ENCODE measurements around the gene MFSD6.
"Not testable (repeated sequence)": the region's sequence is repeated elsewhere in the genome, so short reads cannot be mapped to it uniquely, and the experiment has no call there.

Gene MFSD6

DNA sequence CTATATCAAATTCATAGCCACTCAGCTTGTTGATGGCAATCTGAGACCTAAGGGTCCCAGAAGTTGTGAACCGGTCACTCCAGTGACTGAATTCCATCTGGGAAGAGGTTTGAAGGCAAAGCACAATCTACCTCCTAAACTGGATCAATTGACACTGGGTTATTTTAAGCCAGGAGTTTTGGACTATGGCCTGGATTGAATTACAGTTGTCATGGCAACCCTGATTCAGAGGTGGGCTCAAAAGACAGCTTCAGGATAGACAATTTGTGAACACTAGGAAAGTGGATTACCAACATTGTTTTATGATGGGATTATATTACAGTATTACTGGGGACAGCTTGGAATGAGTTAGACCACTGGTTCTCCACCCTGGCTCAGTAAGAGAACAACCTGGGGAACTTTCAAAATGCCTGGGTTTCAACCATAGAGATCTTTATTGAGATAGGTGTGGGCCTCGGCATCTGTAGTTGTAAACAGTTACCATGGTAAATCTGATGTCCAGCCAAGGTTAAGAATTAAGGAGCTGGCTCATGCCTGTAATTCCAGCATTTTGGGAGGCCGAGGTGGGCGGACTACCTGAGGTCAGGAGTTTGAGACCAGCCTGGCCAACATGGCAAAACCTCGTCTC is 58.8 kb downstream of the MFSD6 start:
- DNase-seq (ENCODE audit: low read depth): no peak

DNA sequence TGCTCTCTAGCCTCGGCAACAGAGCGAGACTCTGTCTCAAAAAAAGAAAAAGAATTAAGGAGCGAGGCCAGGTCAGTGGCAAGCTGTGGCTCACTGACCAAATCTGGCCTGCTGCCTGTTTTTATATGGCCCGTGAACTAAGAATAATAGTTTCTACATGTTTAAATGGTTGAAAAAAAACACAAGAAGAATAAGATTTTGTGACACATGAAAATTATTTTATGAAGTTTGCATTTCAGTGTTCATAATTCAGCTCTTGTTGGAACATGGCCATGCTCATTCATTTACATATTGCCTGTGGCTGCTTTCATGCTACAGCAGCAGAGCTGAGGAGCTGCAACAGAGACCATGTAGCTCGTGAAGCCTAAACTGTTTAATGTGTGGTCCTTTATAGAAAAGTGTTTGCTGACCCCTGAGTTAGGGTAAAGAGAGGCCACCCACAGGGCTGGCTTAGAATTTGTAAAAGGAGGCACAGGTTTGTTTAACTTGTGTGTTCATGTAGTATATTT is 59.5 kb downstream of the MFSD6 start:
- no peak for DNase-seq (ENCODE audit: low read depth)

DNA sequence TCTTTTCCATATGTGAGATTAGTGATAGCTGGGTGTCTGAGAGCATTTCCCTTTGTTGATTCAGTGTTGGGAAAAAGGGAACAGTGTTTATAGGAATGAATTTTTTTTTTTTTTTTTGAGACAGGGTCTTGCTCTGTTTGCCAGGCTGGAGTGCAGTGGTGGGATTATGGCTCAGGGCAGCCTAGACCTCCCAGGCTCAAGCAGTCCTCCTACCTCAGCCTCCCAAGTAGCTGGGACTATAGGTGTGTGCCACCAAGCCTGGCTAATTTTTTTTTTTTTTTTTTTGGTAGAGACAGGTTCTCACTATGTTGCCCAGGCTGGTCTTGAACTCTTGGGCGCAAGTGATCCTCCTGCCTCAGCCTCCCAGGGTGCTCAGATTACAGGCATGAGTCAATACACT is 60.2 kb downstream of the MFSD6 start:
- not testable (repeated sequence) for DNase-seq (ENCODE audit: low read depth)

GRCh38 chr2:190468814-190469569 is 60.8 kb downstream of the MFSD6 start:
- no peak for DNase-seq (ENCODE audit: low read depth)

- DNase-seq (ENCODE audit: low read depth): no peak
Measured at GRCh38 chr2:190469771-190470170, 61.6 kb downstream of the MFSD6 start.

DNA sequence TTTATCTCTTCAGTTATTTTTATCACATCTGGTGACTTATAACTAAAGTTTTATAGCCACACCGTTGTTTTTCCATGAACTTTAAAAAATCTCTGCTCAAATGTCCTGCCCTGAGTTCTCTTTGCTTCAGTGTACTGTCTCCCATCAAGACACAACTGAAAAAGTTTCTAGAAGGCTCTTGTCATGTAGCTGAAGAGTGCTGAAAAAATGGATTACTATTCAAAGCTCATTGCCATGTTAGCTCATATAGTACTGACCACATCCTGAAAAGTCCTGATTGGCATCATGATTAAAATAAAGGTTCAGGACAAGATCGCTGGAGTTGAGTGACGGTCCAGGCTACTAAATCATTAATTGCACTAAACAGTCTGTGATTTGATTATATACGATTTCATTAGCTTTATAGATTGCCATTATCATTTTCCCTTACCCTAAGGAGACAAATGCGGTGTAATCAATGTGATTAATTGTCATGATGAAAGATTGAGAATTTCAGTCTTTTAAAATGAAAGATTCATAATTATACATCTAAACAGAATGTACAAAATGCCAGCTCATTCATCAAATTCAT is 62.2 kb downstream of the MFSD6 start:
- DNase-seq (ENCODE audit: low read depth): no peak

GRCh38 chr2:190477661-190478454 is 69.7 kb downstream of the MFSD6 start:
- DNase-seq (ENCODE audit: low read depth): no peak

GRCh38 chr2:190478572-190479195 is 70.5 kb downstream of the MFSD6 start:
- DNase-seq (ENCODE audit: low read depth): no peak

GRCh38 chr2:190481339-190481738 is 73.2 kb downstream of the MFSD6 start:
- DNase-seq (ENCODE audit: low read depth): no peak

DNA sequence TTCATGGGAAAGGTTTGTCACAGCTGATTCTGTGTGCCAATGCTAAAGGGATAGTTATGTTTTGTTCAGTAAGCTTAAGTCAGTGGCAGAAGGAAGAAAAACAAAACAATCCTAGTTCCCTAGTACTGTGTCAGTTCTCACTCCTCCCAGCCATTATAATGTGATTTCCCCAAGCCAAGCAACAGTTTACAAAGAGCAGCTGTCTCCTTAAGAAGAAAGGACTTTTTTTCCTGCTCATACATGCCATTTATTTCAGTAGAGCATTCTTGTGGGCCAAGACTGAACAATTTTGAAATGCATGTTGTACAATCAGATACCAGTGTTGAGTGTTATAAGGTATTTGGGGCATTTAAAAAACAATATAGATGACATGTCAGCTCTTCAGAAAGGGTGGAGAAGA is 74.3 kb downstream of the MFSD6 start:
- DNase-seq (ENCODE audit: low read depth): no peak

GRCh38 chr2:190486037-190486623 is 78.0 kb downstream of the MFSD6 start:
- DNase-seq (ENCODE audit: low read depth): no peak

GRCh38 chr2:190488516-190489233 is 80.5 kb downstream of the MFSD6 start:
- no peak for DNase-seq (ENCODE audit: low read depth)

DNA sequence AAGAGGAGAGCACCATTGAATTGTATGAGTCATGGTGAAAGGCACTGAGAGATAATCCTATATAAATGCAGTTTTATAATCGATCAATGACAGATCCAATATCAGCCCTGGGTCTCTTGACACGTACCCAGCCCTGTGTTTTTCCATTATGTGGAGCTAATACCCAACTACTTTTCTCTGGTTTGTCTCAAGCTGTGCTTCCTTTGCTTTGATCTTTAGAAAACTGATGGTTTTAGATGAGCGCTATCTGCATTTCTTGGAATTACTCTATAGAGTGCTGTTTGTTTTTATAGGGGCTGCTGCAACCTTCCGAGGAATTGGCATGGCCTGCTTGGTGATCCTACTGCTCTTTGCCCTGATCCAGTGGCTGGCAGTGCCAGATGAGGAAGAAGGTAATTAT is 81.3 kb downstream of the MFSD6 start:
- DNase-seq (ENCODE audit: low read depth): no peak

DNA sequence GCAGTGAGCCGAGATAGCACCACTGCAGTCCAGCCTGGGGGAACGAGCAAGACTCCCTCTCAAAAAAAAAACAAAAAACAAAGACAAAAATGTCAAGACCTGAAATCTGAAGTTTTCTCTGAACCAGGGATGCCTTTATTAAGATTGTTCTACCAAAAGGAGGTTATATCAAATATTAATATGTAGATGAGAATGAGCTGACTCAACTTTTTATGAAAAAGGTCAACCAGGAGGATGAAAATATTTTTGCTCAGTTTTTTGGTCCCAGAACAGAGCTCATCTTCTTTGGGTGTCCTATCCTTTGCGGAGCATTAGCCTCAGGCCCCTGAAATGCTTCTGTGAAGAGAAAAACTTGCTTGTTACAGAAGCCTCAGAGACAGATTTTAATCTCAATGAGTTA is 82.3 kb downstream of the MFSD6 start:
- no peak for DNase-seq (ENCODE audit: low read depth)

GRCh38 chr2:190493095-190493494 is 84.9 kb downstream of the MFSD6 start:
- DNase-seq (ENCODE audit: low read depth): no peak

GRCh38 chr2:190494600-190495227 is 86.6 kb downstream of the MFSD6 start:
- not testable (repeated sequence) for DNase-seq (ENCODE audit: low read depth)

DNA sequence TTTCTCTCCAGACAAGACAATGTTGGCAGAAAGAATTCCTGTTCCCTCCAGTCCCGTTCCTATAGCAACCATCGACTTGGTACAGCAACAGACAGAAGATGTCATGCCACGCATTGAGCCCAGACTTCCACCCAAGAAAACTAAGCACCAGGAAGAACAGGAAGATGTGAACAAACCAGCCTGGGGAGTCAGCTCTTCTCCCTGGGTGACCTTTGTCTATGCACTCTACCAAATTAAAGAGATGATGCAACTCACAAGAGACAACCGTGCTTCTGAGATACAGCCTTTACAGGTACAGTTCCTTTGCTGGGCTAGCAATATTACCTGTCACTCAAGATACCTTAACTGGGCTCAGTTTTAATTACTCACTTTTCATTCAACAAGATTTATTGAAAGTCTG is 89.3 kb downstream of the MFSD6 start:
- no peak for DNase-seq (ENCODE audit: low read depth)

DNA sequence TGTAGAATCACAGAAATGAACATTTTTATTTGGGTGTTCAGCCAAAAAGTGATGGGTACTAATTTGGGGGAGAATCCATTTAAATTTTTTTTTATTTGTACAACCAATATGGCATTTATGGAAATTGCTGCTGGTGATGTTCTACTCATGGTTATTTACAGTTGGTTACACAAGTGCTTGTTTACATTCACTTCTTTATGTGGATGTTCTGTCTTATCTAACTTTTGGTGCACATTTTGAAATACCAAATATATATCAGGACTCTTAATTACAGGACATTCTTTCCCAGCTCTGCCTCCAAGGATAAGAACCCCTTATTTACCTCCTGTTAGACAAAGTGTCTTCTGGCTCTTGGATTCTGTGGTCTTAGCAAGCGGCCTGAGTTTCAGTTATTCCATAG is 91.1 kb downstream of the MFSD6 start:
- DNase-seq (ENCODE audit: low read depth): no peak

DNA sequence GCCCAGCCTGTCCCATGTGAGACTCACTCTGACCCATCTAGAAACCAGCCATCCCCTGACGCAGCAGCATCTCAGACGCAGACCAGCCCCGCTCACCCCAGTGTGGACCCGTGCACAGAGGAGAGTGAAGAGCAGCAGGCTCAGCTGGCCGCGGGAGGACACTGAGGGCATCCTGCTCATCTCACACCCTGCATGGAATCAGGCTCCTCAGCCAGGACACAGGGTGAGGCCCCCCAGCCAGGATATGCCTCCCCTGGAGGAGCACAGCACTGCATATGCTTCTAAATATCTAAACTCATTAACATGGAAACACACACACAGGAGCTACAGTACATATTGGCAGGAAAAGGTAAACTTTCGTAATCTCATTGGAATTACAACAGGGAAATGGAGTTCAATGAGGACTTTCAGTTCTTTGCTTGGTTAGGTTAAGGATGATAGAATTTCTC is 91.9 kb downstream of the MFSD6 start:
- DNase-seq (ENCODE audit: low read depth): no peak

DNA sequence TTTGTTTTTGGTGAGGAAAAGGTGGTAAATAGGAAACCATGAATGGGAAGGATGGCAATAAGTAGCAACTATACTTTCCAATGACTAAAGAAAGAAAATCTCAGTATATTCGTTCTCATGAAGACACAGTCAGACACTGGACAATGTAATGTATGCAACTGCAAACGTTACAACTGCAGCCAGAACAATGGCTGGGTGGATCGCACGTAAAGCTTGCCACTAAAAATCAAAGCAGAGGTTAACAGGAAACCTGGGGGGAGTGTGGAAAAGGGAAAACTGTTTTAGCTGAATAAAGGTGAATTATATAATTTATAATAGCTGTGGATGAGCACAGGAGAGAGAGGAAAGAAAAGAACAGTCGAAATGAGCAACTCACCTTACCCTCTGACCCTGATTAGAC is 93.1 kb downstream of the MFSD6 start:
- no peak for DNase-seq (ENCODE audit: low read depth)
